ENCODE results near the gene DAP. TPM values are rescaled to one million over a fixed set of nuclear protein-coding genes. Genes with fewer than 3 reads are reported as not detected.

DAP gene
- total and polyA plus RNA-seq, 2 of the 13 experiments (the other 11 are each of a cell fraction or from before 2014, with no cell fraction given), result 22.0 to 57.5 TPM

DNA sequence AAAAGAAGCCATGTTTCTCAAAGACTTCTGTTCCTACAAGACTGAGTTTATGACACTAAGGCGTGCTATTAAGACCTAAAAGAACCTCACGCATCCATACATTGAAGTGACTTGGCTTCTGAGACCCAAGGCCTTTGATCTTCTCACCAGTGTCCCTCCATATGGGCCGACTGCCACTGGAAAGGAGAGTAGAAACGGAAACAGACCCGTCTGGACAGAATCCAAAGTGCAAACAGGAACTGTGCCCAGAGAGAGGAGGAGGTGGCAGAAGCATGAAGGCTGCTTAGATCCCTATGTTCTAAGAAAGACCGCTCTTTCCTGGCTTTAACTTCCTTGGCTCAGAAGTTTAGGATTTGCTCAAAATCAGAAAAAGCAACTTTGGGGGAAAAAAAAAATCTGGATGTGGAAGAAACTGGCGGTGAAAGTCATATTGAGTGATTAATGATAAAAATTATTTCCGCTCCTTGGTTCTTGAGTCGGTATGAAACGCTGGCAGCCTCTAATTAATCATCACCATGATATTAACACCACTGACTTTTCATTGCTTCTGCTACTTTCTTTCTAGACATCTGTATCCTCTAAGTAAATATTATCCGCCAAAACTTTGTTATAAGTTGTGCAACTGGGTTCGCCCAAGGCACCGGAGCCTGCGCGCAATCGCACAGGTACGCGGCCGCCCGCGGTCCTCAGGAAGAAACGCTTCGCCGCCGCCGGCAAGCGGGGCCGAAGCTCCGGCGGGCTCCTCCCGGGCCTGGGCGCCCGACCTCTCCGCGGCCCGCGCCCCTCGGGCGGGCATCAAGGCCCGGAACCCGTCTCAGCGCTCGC is 726 bp downstream of the DAP start (continued):
- TF ChIP-seq ZFP36 (IDR thresholded peaks at IDR 0.05; ENCODE audit: borderline replicate concordance, low read depth, low read length, partially characterized antibody) (no peak), MZF1 (CRISPR knock-in tag; IDR thresholded peaks at IDR 0.05; ENCODE audit: borderline replicate concordance) (no peak), MIER2 (CRISPR knock-in tag; IDR thresholded peaks at IDR 0.05) (no peak), TIGD3 (CRISPR knock-in tag; IDR thresholded peaks at IDR 0.05; ENCODE audit: borderline replicate concordance) (no peak), PRDM15 (CRISPR knock-in tag; IDR thresholded peaks at IDR 0.05) (no peak), ZNF713 (CRISPR knock-in tag; IDR thresholded peaks at IDR 0.05) (no peak), FOXJ3 (CRISPR knock-in tag; IDR thresholded peaks at IDR 0.05; ENCODE audit: borderline replicate concordance) (peak; percentile 25; the same call in 1 of the 2 replicates), ZNF737 (CRISPR knock-in tag; IDR thresholded peaks at IDR 0.05; ENCODE audit: borderline replicate concordance) (no peak), ZNF646 (CRISPR knock-in tag; IDR thresholded peaks at IDR 0.05) (no peak), FIP1L1 (IDR thresholded peaks at IDR 0.05; ENCODE audit: borderline replicate concordance, insufficient read depth, low read depth, low read length) (no peak), ZBTB8A (CRISPR knock-in tag; IDR thresholded peaks at IDR 0.05; ENCODE audit: borderline replicate concordance, low read depth) (no peak), SIX1 (CRISPR knock-in tag; IDR thresholded peaks at IDR 0.05; ENCODE audit: borderline replicate concordance) (0 out of 2 replicates have a peak, but pooled peaks have one; percentile 15), ZNF619 (CRISPR knock-in tag; IDR thresholded peaks at IDR 0.05) (no peak), TOE1 (CRISPR knock-in tag; IDR thresholded peaks at IDR 0.05) (0 out of 2 replicates have a peak, but pooled peaks have one; percentile 51), PHB2 (IDR thresholded peaks at IDR 0.05; ENCODE audit: partially characterized antibody) (no peak), NR1H2 (CRISPR knock-in tag; IDR thresholded peaks at IDR 0.05; ENCODE audit: borderline replicate concordance, low read depth) (no peak)

Measured in HepG2 (cell line).